G401 (cell line): ENCODE measurements around the gene RPP21. TPM values are rescaled to one million over a fixed set of nuclear protein-coding genes. Genes with fewer than 3 reads are reported as not detected.
A peak's percentile ranks its signal among the peaks of the same experiment; 100 is the strongest.

Experiments
- DNase-seq: peaks from one replicate; pipeline ENCODE4 v3.0.0-alpha.2; 2015; ENCODE audit warnings: low spot score
- in situ Hi-C: cut with HindIII; loops from 2 replicates; pipeline ENCODE4 v1.10.0; 2016; ENCODE audit warnings: low sequenced_read_pairs, mixed read lengths
- total RNA-seq: library from RNA; depleted of rRNA; stranded (reverse); fragments of >200 nt; shearing (Covaris generic); gene quantifications from 2 replicates; pipeline ENCODE4 v1.2.3, GENCODE V29; 2014

The RPP21 gene
- total RNA-seq, 1 experiment from 2014 or later, result 71.4 TPM

DNA sequence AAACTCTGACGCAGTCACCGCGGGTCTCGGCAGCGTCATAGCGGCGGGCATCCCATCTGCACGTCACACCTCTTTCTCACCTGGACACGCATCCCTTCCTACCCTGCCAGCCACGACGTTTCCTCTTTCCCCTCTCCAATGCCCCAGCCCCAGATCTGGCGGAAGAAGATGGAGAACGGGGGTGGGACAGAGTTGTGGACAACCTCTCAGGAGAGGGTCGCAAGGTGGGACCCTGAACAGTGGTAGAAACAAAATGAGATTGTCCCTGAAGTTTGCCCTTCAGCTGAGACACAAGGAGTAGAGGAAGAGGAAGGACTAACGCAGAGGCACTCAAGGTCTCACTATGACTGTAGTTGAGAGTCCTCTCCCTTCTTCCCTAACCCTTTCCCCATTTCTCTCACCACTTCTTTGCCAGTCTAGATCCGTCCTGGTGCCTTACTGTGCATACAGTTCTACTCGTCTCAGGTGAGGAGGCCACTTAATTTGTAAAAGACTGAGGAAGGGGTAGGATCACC lies 17.7 kb upstream of the RPP21 start:
- in situ Hi-C loops, result no loop called here
- DNase-seq, result no peak

DNA sequence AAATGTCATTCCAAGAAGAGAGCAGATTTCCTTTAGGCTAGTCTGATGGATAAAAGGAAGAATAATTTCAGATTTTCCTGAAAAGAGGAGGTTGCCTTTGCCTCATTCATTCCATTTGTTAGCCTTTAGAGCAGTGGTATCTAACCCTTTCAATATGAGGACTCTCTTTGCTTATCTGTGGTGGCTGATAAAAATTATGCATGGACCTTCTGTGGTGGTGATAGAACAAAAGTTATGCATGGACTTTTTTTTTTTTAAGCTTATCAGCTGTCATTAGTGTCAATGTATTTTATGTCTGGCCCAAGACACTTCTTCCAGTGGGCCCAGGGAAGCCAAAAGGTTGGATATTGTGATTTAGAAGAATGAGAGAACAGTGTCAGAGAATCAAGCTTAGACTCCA lies 16.6 kb upstream of the RPP21 start:
- DNase-seq, result no peak
- in situ Hi-C loops, result no loop called here

GRCh38 chr6:30329331-30329730 lies 15.6 kb upstream of the RPP21 start:
- DNase-seq, result no peak
- in situ Hi-C loops, result no loop called here

DNA sequence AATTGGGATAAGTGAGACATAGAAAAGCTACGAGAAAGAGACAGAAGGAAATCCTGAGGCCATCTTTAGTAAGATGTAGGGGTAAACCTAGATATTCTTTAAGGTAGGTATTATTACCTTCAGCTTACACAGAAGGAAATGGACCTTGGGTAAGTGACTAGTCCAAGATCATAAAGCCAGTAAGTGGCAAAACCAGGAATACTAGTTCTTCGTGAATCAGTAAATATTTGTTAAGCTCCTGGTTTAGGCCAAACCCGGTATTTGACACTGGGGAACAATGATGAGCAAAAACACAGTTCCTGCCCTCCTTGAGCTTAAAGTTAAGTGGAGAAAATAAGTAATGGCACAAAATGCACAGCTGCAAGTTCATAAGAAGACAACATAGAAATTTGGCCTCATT lies 13.0 kb upstream of the RPP21 start:
- in situ Hi-C loops, result no loop called here
- no peak for DNase-seq

DNA sequence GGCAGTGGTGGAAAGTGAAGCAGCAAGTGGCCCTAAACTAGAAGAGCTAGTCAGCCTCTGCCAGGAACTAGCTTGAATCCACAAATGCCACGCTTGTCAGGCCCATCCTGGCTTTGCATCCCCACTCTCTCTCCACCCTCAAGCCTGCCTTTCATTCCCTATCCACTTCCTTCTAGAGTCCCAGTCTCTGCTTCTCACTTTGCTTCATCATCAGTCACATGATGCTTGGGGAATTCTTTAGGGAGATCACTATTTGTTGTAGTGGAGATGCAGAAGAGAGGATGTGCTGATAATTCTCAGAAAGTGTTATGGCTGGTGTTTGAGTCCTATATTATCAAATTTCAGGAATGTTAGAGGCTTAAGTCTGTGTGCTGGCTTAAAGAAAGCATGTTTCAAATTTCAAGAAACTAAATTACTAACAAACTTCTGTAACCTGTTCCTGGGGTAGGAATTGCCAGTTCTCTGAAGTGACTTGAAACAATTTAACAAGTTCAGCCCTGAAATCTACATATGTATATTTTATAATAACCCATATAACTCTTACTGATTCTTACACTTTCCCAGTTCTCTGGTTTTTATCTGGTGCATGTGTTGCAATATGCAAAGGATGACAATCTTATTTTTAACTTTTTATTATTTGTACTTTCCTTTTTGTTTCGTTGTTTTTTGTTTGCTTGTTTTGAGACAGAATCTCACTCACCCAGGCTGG lies 10.7 kb upstream of the RPP21 start:
- in situ Hi-C loops, result no loop called here
- DNase-seq, result no peak

DNA sequence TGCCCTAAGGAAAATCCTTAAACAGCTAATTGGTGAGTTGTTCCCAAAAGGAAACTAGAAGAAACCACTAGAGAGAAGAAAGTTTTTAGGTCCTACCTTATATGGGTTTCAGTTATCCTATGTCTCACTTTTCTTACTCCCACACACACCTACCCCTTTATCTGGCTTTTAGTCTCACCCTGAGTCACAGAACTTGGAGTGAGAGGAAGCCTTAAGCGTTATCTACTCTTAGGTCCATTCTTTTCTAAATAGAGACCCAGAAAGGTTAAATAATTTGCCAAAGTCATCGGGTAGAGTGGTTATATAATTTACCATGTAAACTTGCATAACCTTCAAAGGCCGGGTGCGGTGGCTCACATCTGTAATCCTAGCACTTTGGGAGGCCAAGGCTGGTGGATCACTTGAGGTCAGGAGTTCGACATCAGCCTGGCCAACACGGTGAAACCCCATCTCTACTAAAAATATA lies 4.3 kb upstream of the RPP21 start:
- no peak for DNase-seq
- in situ Hi-C loops, result no loop called here

- DNase-seq, result no peak
- in situ Hi-C loops, result no loop called here
Observed at GRCh38 chr6:30341218-30341617, 3.7 kb upstream of the RPP21 start.

DNA sequence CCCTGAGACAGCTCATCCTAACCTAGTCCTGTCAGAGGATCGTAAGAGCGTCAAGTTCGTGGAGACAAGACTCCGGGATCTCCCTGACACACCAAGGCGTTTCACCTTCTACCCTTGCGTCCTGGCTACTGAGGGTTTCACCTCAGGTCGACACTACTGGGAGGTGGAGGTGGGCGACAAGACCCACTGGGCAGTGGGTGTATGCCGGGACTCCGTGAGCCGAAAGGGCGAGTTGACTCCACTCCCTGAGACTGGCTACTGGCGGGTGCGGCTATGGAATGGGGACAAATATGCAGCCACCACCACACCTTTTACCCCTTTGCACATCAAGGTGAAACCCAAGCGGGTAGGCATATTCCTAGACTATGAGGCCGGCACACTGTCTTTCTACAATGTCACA lies 3.2 kb upstream of the RPP21 start:
- no peak for DNase-seq
- in situ Hi-C loops, result no loop called here

DNA sequence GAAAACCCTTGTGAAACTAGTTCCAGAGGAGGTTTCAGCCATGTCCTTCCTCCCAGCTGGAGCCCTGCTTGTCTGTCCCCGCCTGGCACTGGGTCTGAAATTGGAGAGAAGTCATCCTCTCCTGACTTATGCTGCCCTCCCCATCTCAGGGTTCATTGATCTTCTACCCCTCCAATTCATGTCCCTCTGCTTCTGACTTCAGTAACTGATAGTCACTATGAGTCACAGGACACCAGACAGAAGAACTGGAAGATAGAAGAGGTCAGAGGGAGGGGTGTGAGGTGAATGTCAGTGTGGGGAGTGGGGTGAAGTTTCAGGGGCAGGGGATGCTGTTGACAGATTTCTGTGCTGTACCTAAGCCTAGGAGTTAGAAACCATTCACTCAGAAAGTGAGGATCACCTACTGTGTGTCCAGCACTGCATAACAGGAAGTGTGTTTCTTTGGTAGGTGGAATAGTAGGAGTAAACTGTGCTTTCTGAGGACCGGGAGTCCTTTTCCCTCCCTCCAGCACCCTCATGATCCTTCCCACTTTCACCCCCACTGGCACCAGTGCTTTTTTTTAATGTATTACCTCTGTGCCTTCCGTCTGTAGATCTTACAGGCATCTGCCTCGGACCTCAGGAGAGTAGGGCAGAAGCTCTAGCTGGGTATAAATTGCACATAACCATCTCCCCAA lies 627 bp upstream of the RPP21 start:
- DNase-seq, result no peak
- in situ Hi-C loops, result no loop called here

GRCh38 chr6:30345852-30346251 lies 896 bp downstream of the RPP21 start:
- in situ Hi-C loops, result no loop called here
- DNase-seq, result no peak

GRCh38 chr6:30348957-30349356 lies 4.0 kb downstream of the RPP21 start:
- no peak for DNase-seq
- in situ Hi-C loops, result no loop called here

DNA sequence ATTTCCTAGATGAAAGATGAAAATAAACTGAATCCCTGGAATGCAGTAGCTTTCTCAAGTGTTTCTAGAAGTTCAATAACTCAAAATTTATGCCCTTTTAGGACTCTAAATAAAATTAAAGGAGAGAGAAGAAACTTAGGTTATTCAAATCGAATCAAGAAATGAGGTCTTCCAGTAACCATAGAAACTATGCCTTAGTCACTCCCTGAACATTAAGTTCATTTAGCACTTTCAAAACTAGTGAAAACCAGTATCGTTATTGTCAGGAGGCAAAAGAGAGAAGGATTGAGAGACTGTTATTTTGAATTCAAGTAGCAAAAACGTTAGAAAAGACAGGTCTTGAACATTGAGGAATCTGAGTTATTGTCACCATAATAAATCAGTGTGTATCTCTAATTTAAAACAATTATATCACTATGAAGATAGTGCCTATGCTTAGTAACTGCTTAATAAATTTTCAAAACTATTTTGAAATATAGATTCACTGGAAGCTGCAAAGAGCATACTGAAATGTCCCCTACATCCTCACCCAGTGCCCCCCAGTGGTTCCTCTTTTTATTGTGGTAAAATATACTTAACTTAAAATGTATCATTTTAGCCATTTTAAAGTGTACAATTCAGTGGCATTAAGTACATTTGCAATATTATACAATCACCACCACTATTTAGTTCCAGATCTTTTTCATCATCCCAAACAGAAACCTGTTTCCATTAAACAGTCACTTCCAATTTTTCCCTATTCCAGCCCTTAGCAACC lies 4.6 kb downstream of the RPP21 start:
- in situ Hi-C loops, result loop anchor here (25.0 kb wide), 1 partner anchor 112 kb away; no protein-coding TSS in a partner anchor
- no peak for DNase-seq

- DNase-seq, result no peak
- in situ Hi-C loops, result loop anchor here (25.0 kb wide), 1 partner anchor 113 kb away; no protein-coding TSS in a partner anchor
Observed at GRCh38 chr6:30350524-30350923, 5.6 kb downstream of the RPP21 start.

- DNase-seq, result no peak
- in situ Hi-C loops, result loop anchor here (25.0 kb wide), 1 partner anchor 115 kb away; no protein-coding TSS in a partner anchor
Observed at GRCh38 chr6:30352550-30352949, 7.6 kb downstream of the RPP21 start.

DNA sequence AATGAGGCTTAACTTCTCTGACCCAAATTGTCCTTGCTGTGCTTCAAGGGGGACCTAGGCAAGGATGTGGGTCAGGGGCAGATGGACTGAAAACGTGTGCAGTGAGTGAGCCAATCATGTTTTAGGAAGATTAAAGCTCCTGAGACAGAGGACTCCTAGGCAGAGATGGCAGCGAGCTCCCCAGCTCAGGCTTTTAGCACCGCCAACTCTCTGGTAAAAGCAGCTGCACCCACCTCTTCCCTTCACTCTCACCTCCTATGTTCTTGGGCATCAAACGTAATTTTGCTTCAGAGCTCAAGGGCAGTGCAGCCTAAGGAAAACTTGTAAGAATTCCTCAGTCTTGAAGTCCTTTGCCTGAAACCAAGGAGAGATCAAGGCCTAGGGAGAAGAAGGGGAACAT lies 10.3 kb downstream of the RPP21 start:
- in situ Hi-C loops, result loop anchor here (25.0 kb wide), 1 partner anchor 118 kb away; no protein-coding TSS in a partner anchor
- DNase-seq, result no peak

GRCh38 chr6:30356536-30356935 lies 11.6 kb downstream of the RPP21 start:
- in situ Hi-C loops, result loop anchor here (25.0 kb wide), 1 partner anchor 119 kb away; no protein-coding TSS in a partner anchor
- DNase-seq, result no peak

GRCh38 chr6:30357678-30358540 lies 13.0 kb downstream of the RPP21 start:
- in situ Hi-C loops, result loop anchor here (25.0 kb wide), 1 partner anchor 121 kb away; no protein-coding TSS in a partner anchor
- peak; percentile 93 for DNase-seq

DNA sequence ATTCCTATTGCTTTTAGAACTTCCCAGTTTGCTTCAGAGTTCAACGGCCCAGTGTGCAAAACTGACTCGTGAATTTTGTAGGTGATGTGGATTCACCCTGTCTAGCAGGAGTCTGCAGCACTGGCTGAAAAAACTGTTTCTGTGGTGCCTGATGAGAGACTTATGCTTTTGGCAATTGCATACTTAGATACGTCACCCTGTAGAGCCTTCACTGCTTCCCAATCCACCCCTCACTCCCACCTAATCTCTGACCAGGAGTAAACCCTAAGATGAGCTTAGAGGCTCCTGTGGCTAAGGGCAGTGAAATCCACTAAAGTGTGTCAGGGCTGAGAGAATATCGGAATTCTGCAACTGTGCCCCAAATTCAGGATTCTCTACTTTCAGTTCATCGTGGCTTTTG lies 14.3 kb downstream of the RPP21 start:
- in situ Hi-C loops, result loop anchor here (25.0 kb wide), 1 partner anchor 122 kb away; no protein-coding TSS in a partner anchor
- DNase-seq, result no peak

- no peak for DNase-seq
- in situ Hi-C loops, result loop anchor here (25.0 kb wide), 1 partner anchor 123 kb away; no protein-coding TSS in a partner anchor
Observed at GRCh38 chr6:30360139-30360538, 15.2 kb downstream of the RPP21 start.
